ENCODE measurements around the gene CLEC10A.

CLEC10A gene

GRCh38 chr17:7114875-7115614 lies 35.0 kb upstream of the CLEC10A start:
- Histone ChIP-seq H3K4me1 (ENCODE audit: control insufficient read depth, insufficient read depth, low read length) (no peaks in the 10 kb centered on the region), H3K9ac (ENCODE audit: low read depth, low read length) (no peak overlapping the region), H3K9me3 (ENCODE audit: control insufficient read depth, insufficient read depth, low read length) (no peaks in the 10 kb centered on the region), H3K36me3 (ENCODE audit: control insufficient read depth, insufficient read depth, low read length) (no peaks in the 10 kb centered on the region), H3K4me3 (ENCODE audit: low read depth, low read length) (no peak overlapping the region), H3K27me3 (ENCODE audit: control insufficient read depth, insufficient read depth, low read length) (no peaks in the 10 kb centered on the region)

GRCh38 chr17:7114241-7114874 lies 34.3 kb upstream of the CLEC10A start, which contains the start of gene ASGR2:
ASGR2 (minus strand) TSS chr17:7114822; CDS start chr17:7114240, 582 bp downstream.
- no peaks in the 10 kb centered on the region for H3K4me1 ChIP-seq (ENCODE audit: control insufficient read depth, insufficient read depth, low read length)

GRCh38 chr17:7113273-7114071 lies 33.4 kb upstream of the CLEC10A start:
- Histone ChIP-seq H3K36me3 (ENCODE audit: control insufficient read depth, insufficient read depth, low read length) (no peaks in the 10 kb centered on the region), H3K9me3 (ENCODE audit: control insufficient read depth, insufficient read depth, low read length) (no peaks in the 10 kb centered on the region), H3K4me3 (ENCODE audit: low read depth, low read length) (no peak overlapping the region), H3K27me3 (ENCODE audit: control insufficient read depth, insufficient read depth, low read length) (no peaks in the 10 kb centered on the region), H3K9ac (ENCODE audit: low read depth, low read length) (no peak overlapping the region), H3K4me1 (ENCODE audit: control insufficient read depth, insufficient read depth, low read length) (no peaks in the 10 kb centered on the region)

More at GRCh38 chr17:7114241-7114874, 34.3 kb upstream of the CLEC10A start, which contains the start of gene ASGR2:
- Histone ChIP-seq H3K9me3 (ENCODE audit: control insufficient read depth, insufficient read depth, low read length) (no peaks in the 10 kb centered on the region), H3K27me3 (ENCODE audit: control insufficient read depth, insufficient read depth, low read length) (no peaks in the 10 kb centered on the region), H3K9ac (ENCODE audit: low read depth, low read length) (no peak within 1 kb of the TSS), H3K36me3 (ENCODE audit: control insufficient read depth, insufficient read depth, low read length) (no peaks in the 10 kb centered on the region), H3K4me3 (ENCODE audit: low read depth, low read length) (no peak within 1 kb of the TSS)

GRCh38 chr17:7112510-7113108 lies 32.6 kb upstream of the CLEC10A start:
- H3K9ac ChIP-seq (ENCODE audit: low read depth, low read length) = no peak overlapping the region
- H3K9me3 ChIP-seq (ENCODE audit: control insufficient read depth, insufficient read depth, low read length) = no peaks in the 10 kb centered on the region
- H3K4me1 ChIP-seq (ENCODE audit: control insufficient read depth, insufficient read depth, low read length) = no peaks in the 10 kb centered on the region
- no peaks in the 10 kb centered on the region for H3K36me3 ChIP-seq (ENCODE audit: control insufficient read depth, insufficient read depth, low read length)
- no peaks in the 10 kb centered on the region for H3K27me3 ChIP-seq (ENCODE audit: control insufficient read depth, insufficient read depth, low read length)
- no peak overlapping the region for H3K4me3 ChIP-seq (ENCODE audit: low read depth, low read length)

GRCh38 chr17:7111784-7112509 lies 31.9 kb upstream of the CLEC10A start:
- no peaks in the 10 kb centered on the region for H3K36me3 ChIP-seq (ENCODE audit: control insufficient read depth, insufficient read depth, low read length)
- no peaks in the 10 kb centered on the region for H3K9me3 ChIP-seq (ENCODE audit: control insufficient read depth, insufficient read depth, low read length)
- H3K9ac ChIP-seq (ENCODE audit: low read depth, low read length) = no peak overlapping the region
- no peaks in the 10 kb centered on the region for H3K4me1 ChIP-seq (ENCODE audit: control insufficient read depth, insufficient read depth, low read length)
- H3K4me3 ChIP-seq (ENCODE audit: low read depth, low read length) = no peak overlapping the region
- no peaks in the 10 kb centered on the region for H3K27me3 ChIP-seq (ENCODE audit: control insufficient read depth, insufficient read depth, low read length)

GRCh38 chr17:7110617-7111306 lies 30.7 kb upstream of the CLEC10A start:
- no peaks in the 10 kb centered on the region for H3K27me3 ChIP-seq (ENCODE audit: control insufficient read depth, insufficient read depth, low read length)
- H3K9me3 ChIP-seq (ENCODE audit: control insufficient read depth, insufficient read depth, low read length) = no peaks in the 10 kb centered on the region
- no peaks in the 10 kb centered on the region for H3K4me1 ChIP-seq (ENCODE audit: control insufficient read depth, insufficient read depth, low read length)
- no peak overlapping the region for H3K9ac ChIP-seq (ENCODE audit: low read depth, low read length)
- no peaks in the 10 kb centered on the region for H3K36me3 ChIP-seq (ENCODE audit: control insufficient read depth, insufficient read depth, low read length)
- H3K4me3 ChIP-seq (ENCODE audit: low read depth, low read length) = no peak overlapping the region

- no peak overlapping the region for H3K4me3 ChIP-seq (ENCODE audit: low read depth, low read length)
- H3K27me3 ChIP-seq (ENCODE audit: control insufficient read depth, insufficient read depth, low read length) = no peaks in the 10 kb centered on the region
- no peaks in the 10 kb centered on the region for H3K4me1 ChIP-seq (ENCODE audit: control insufficient read depth, insufficient read depth, low read length)
- H3K36me3 ChIP-seq (ENCODE audit: control insufficient read depth, insufficient read depth, low read length) = no peaks in the 10 kb centered on the region
- no peak overlapping the region for H3K9ac ChIP-seq (ENCODE audit: low read depth, low read length)
- no peaks in the 10 kb centered on the region for H3K9me3 ChIP-seq (ENCODE audit: control insufficient read depth, insufficient read depth, low read length)
Measured at GRCh38 chr17:7109461-7110322, 29.6 kb upstream of the CLEC10A start.

GRCh38 chr17:7108981-7109380 lies 28.9 kb upstream of the CLEC10A start:
- Histone ChIP-seq H3K9ac (ENCODE audit: low read depth, low read length) (no peak overlapping the region), H3K4me1 (ENCODE audit: control insufficient read depth, insufficient read depth, low read length) (no peaks in the 10 kb centered on the region), H3K36me3 (ENCODE audit: control insufficient read depth, insufficient read depth, low read length) (no peaks in the 10 kb centered on the region), H3K9me3 (ENCODE audit: control insufficient read depth, insufficient read depth, low read length) (no peaks in the 10 kb centered on the region), H3K4me3 (ENCODE audit: low read depth, low read length) (no peak overlapping the region), H3K27me3 (ENCODE audit: control insufficient read depth, insufficient read depth, low read length) (no peaks in the 10 kb centered on the region)

- H3K9ac ChIP-seq (ENCODE audit: low read depth, low read length) = no peak overlapping the region
- H3K4me3 ChIP-seq (ENCODE audit: low read depth, low read length) = no peak overlapping the region
- H3K27me3 ChIP-seq (ENCODE audit: control insufficient read depth, insufficient read depth, low read length) = no peaks in the 10 kb centered on the region
- H3K4me1 ChIP-seq (ENCODE audit: control insufficient read depth, insufficient read depth, low read length) = no peaks in the 10 kb centered on the region
- H3K9me3 ChIP-seq (ENCODE audit: control insufficient read depth, insufficient read depth, low read length) = no peaks in the 10 kb centered on the region
- H3K36me3 ChIP-seq (ENCODE audit: control insufficient read depth, insufficient read depth, low read length) = no peaks in the 10 kb centered on the region
Measured at GRCh38 chr17:7108560-7108925, 28.5 kb upstream of the CLEC10A start.

GRCh38 chr17:7107795-7108559 lies 27.9 kb upstream of the CLEC10A start:
- H3K4me3 ChIP-seq (ENCODE audit: low read depth, low read length) = no peak overlapping the region
- no peaks in the 10 kb centered on the region for H3K4me1 ChIP-seq (ENCODE audit: control insufficient read depth, insufficient read depth, low read length)
- no peaks in the 10 kb centered on the region for H3K9me3 ChIP-seq (ENCODE audit: control insufficient read depth, insufficient read depth, low read length)
- H3K36me3 ChIP-seq (ENCODE audit: control insufficient read depth, insufficient read depth, low read length) = no peaks in the 10 kb centered on the region
- H3K9ac ChIP-seq (ENCODE audit: low read depth, low read length) = no peak overlapping the region
- no peaks in the 10 kb centered on the region for H3K27me3 ChIP-seq (ENCODE audit: control insufficient read depth, insufficient read depth, low read length)
